ENCODE data around the gene RPA3. TPM values are rescaled to one million over a fixed set of nuclear protein-coding genes. Genes with fewer than 3 reads are reported as not detected.

The RPA3 gene
- total RNA-seq (10 to 100 TPM in 3 of 5 donors, 1 to 10 TPM in 1, not detected in 1; 6.7 to 44.9 (median 20.8) TPM), polyA plus RNA-seq (10 to 100 TPM; 28.7 to 39.1 (median 33.0) TPM)
- long read RNA-seq, donor 1, partial matches to known transcripts = 8 of 8 reads
- long read RNA-seq, donor 1, other reads (novel, unspliced or antisense) = 0 of 8 reads
- long read RNA-seq, donor 2, partial matches to known transcripts = 41 of 44 reads
- long read RNA-seq, donor 2, other reads (novel, unspliced or antisense) = 0 of 44 reads
- long read RNA-seq, donor 3, partial matches to known transcripts = 11 of 16 reads
- long read RNA-seq, donor 3, other reads (novel, unspliced or antisense) = 0 of 16 reads
- long read RNA-seq, donor 4 = 0 reads
- long read RNA-seq, donor 5, partial matches to known transcripts = 19 of 20 reads
- long read RNA-seq, donor 5, other reads (novel, unspliced or antisense) = 0 of 20 reads
- long read RNA-seq, donor 6, partial matches to known transcripts = 35 of 39 reads
- long read RNA-seq, donor 6, other reads (novel, unspliced or antisense) = 0 of 39 reads
- long read RNA-seq, donor 7, partial matches to known transcripts = 30 of 31 reads
- long read RNA-seq, donor 7, other reads (novel, unspliced or antisense) = 0 of 31 reads
- long read RNA-seq, donor 8, partial matches to known transcripts = 17 of 20 reads
- long read RNA-seq, donor 8, other reads (novel, unspliced or antisense) = 0 of 20 reads
- long read RNA-seq, donor 9, partial matches to known transcripts = 27 of 30 reads
- long read RNA-seq, donor 9, other reads (novel, unspliced or antisense) = 0 of 30 reads
- long read RNA-seq, donor 10, partial matches to known transcripts = 5 of 5 reads
- long read RNA-seq, donor 10, other reads (novel, unspliced or antisense) = 0 of 5 reads

GRCh38 chr7:7718492-7718891 lies at the start of gene RPA3:
Gene RPA3 (minus strand): TSS chr7:7718607. CDS start chr7:7640418, 78,189 bp downstream.
- Histone ChIP-seq H3K27ac (no peak within 1 kb of the TSS), H3K36me3 (no peaks in the 10 kb centered on the region), H3K4me1 (peaks cover 0 to 16% (median 5%) of the 10 kb centered on the region in 4 donors), H3K9me3 (no peaks in the 10 kb centered on the region), H3K4me3 (no peak within 1 kb of the TSS), H3K27me3 (no peaks in the 10 kb centered on the region)
- no peak for DNase-seq
- intact Hi-C loops (cut with DNase I; ENCODE audit: low total_unique reads) = no loop called here
- TF ChIP-seq EP300 (IDR thresholded peaks at IDR 0.05) = no peak
- TF ChIP-seq POLR2A (IDR thresholded peaks at IDR 0.05) = no peak
- no peak for TF ChIP-seq CTCF (IDR thresholded peaks at IDR 0.05)
- WGBS, 5 donors = 88 to 98% (median 93%) methylated on average over 1 of the region's 1 CpG

GRCh38 chr7:7766671-7767070 lies 48.3 kb upstream of the RPA3 start:
- Histone ChIP-seq H3K9me3 (no peaks in the 10 kb centered on the region), H3K36me3 (no peaks in the 10 kb centered on the region), H3K4me3 (no peak overlapping the region), H3K27me3 (no peaks in the 10 kb centered on the region), H3K4me1 (peaks cover 7 to 82% (median 42%) of the 10 kb centered on the region in 4 donors), H3K27ac (no peak overlapping the region)
- TF ChIP-seq POLR2AphosphoS5 (IDR thresholded peaks at IDR 0.05) (no peak), POLR2A (IDR thresholded peaks at IDR 0.05) (no peak), EP300 (IDR thresholded peaks at IDR 0.05) (no peak), CTCF (IDR thresholded peaks at IDR 0.05) (no peak)
- DNase-seq = no peak
- intact Hi-C loops (cut with DNase I; ENCODE audit: low total_unique reads) = no loop called here

- H3K27ac ChIP-seq = peak overlapping the region in 3 of 5 donors; percentile 25 to 52 (median 40)
- no peak overlapping the region for H3K4me3 ChIP-seq
- H3K27me3 ChIP-seq = no peaks in the 10 kb centered on the region
- TF ChIP-seq EP300 (IDR thresholded peaks at IDR 0.05) = no peak
- TF ChIP-seq POLR2AphosphoS5 (IDR thresholded peaks at IDR 0.05) = no peak
- no peak for TF ChIP-seq POLR2A (IDR thresholded peaks at IDR 0.05)
- TF ChIP-seq CTCF (IDR thresholded peaks at IDR 0.05) = no peak
- no peak for DNase-seq
- H3K4me1 ChIP-seq = peaks cover 10 to 85% (median 48%) of the 10 kb centered on the region in 4 donors
- H3K9me3 ChIP-seq = no peaks in the 10 kb centered on the region
- intact Hi-C loops (cut with DNase I; ENCODE audit: low total_unique reads) = no loop called here
- no peaks in the 10 kb centered on the region for H3K36me3 ChIP-seq
Measured at GRCh38 chr7:7765422-7765821, 47.0 kb upstream of the RPA3 start.

- Histone ChIP-seq H3K27me3 (no peaks in the 10 kb centered on the region), H3K27ac (peak overlapping the region in 4 of 5 donors; percentile 20 to 52 (median 32)), H3K36me3 (no peaks in the 10 kb centered on the region), H3K4me3 (no peak overlapping the region), H3K9me3 (no peaks in the 10 kb centered on the region), H3K4me1 (peaks cover 10 to 80% (median 48%) of the 10 kb centered on the region in 4 donors)
- no peak for TF ChIP-seq POLR2AphosphoS5 (IDR thresholded peaks at IDR 0.05)
- TF ChIP-seq POLR2A (IDR thresholded peaks at IDR 0.05) = no peak
- TF ChIP-seq CTCF (IDR thresholded peaks at IDR 0.05) = no peak
- TF ChIP-seq EP300 (IDR thresholded peaks at IDR 0.05) = no peak
- 73 to 76% (median 73%) methylated on average over 3 of the region's 3 CpGs for WGBS, 5 donors
- peak in 1 of 2 donors; percentile 29 for DNase-seq
- intact Hi-C loops (cut with DNase I; ENCODE audit: low total_unique reads) = no loop called here
Measured at GRCh38 chr7:7764520-7765396, 46.4 kb upstream of the RPA3 start.

Measured in stomach (tissue), 19 donors.